Astrocyte (in vitro differentiated cells and primary cell): Measurements from ENCODE around the gene ABHD17A. TPM values are rescaled to one million over a fixed set of nuclear protein-coding genes. Genes with fewer than 3 reads are reported as not detected.

Experiments used
- DNase-seq: peaks from one replicate; pipeline ENCODE4 v3.0.0-alpha.2; 2010; ENCODE audit warnings: low read depth
- FAIRE-seq: peaks from 2 replicates; lab custom pipeline; 2011; peaks lifted over from hg19 to GRCh38; lab: Jason Lieb, UNC
- H2AFZ ChIP-seq: 2 replicates; pipeline ENCODE4 v1.6.0; 2012; ENCODE audit warnings: low read depth, low read length, inconsistent platforms
- H3K27ac ChIP-seq: 2 replicates; pipeline ENCODE4 v1.5.1; 2011; ENCODE audit warnings: low read depth, low read length, inconsistent platforms
- H3K27me3 ChIP-seq: 2 replicates; pipeline ENCODE4 v1.6.0; 2011; ENCODE audit warnings: low read length, inconsistent platforms; ENCODE audit not compliant: insufficient read depth
- H3K36me3 ChIP-seq: 2 replicates; pipeline ENCODE4 v1.5.1; 2011; ENCODE audit warnings: low read length, inconsistent platforms; ENCODE audit not compliant: insufficient read depth
- H3K4me1 ChIP-seq: 2 replicates; pipeline ENCODE4 v1.5.1; 2011; ENCODE audit warnings: low read length, inconsistent platforms; ENCODE audit not compliant: insufficient read depth
- H3K4me2 ChIP-seq: 2 replicates; pipeline ENCODE4 v1.6.0; 2012; ENCODE audit warnings: low read length, inconsistent platforms
- H3K4me3 ChIP-seq: 2 replicates; pipeline ENCODE4 v1.5.1; 2011; ENCODE audit warnings: low read depth, mild to moderate bottlenecking, low read length, inconsistent platforms; ENCODE audit not compliant: insufficient read depth
- H3K79me2 ChIP-seq: 2 replicates; pipeline ENCODE4 v1.6.0; 2012; ENCODE audit warnings: mild to moderate bottlenecking, low read length, inconsistent platforms; ENCODE audit not compliant: insufficient read depth
- H3K9ac ChIP-seq: 2 replicates; pipeline ENCODE4 v1.6.0; 2012; ENCODE audit warnings: mild to moderate bottlenecking, low read length, inconsistent platforms
- H3K9me3 ChIP-seq: 2 replicates; pipeline ENCODE4 v1.5.1; 2012; ENCODE audit warnings: low read depth, mild to moderate bottlenecking, low read length, inconsistent platforms; ENCODE audit not compliant: insufficient read depth
- H4K20me1 ChIP-seq: 2 replicates; pipeline ENCODE4 v1.6.0; 2012; ENCODE audit warnings: low read length, inconsistent platforms; ENCODE audit not compliant: insufficient read depth
- H3K27ac Mint-ChIP-seq: one replicate; pipeline ENCODE4 v1.8.0; 2021; ENCODE audit warnings: mild to moderate bottlenecking, mixed read lengths; ENCODE audit not compliant: unreplicated experiment
- H3K27me3 Mint-ChIP-seq: one replicate; pipeline ENCODE4 v1.8.0; 2021; ENCODE audit warnings: low read depth, mixed read lengths; ENCODE audit not compliant: unreplicated experiment
- H3K36me3 Mint-ChIP-seq: one replicate; pipeline ENCODE4 v1.8.0; 2021; ENCODE audit warnings: low read depth, mixed read lengths; ENCODE audit not compliant: unreplicated experiment
- H3K4me1 Mint-ChIP-seq: one replicate; pipeline ENCODE4 v1.8.0; 2021; ENCODE audit warnings: low read depth, mixed read lengths; ENCODE audit not compliant: unreplicated experiment
- H3K4me3 Mint-ChIP-seq: one replicate; pipeline ENCODE4 v1.8.0; 2021; ENCODE audit warnings: mild to moderate bottlenecking, moderate library complexity, mixed read lengths; ENCODE audit not compliant: unreplicated experiment
- H3K9me3 Mint-ChIP-seq: one replicate; pipeline ENCODE4 v1.8.0; 2021; ENCODE audit warnings: mild to moderate bottlenecking, mixed read lengths; ENCODE audit not compliant: unreplicated experiment
- CTCF ChIP-seq: IDR thresholded peaks from 2 replicates; pipeline ENCODE4 v1.5.1; 2011; ENCODE audit warnings: low read depth, mild to moderate bottlenecking, inconsistent platforms, low read length, moderate library complexity; ENCODE audit not compliant: insufficient read depth
- EZH2 ChIP-seq: IDR thresholded peaks from 2 replicates; pipeline ENCODE4 v1.6.1; 2012; ENCODE audit warnings: mild to moderate bottlenecking, low read length, inconsistent platforms; ENCODE audit not compliant: insufficient read depth
- total RNA-seq: library from RNA; stranded (reverse); gene quantifications from 2 replicates; pipeline ENCODE4 v1.2.1, GENCODE V29; 2021

Gene ABHD17A
- total RNA-seq, 1 donor from 2014 or later: 56.7 TPM

DNA sequence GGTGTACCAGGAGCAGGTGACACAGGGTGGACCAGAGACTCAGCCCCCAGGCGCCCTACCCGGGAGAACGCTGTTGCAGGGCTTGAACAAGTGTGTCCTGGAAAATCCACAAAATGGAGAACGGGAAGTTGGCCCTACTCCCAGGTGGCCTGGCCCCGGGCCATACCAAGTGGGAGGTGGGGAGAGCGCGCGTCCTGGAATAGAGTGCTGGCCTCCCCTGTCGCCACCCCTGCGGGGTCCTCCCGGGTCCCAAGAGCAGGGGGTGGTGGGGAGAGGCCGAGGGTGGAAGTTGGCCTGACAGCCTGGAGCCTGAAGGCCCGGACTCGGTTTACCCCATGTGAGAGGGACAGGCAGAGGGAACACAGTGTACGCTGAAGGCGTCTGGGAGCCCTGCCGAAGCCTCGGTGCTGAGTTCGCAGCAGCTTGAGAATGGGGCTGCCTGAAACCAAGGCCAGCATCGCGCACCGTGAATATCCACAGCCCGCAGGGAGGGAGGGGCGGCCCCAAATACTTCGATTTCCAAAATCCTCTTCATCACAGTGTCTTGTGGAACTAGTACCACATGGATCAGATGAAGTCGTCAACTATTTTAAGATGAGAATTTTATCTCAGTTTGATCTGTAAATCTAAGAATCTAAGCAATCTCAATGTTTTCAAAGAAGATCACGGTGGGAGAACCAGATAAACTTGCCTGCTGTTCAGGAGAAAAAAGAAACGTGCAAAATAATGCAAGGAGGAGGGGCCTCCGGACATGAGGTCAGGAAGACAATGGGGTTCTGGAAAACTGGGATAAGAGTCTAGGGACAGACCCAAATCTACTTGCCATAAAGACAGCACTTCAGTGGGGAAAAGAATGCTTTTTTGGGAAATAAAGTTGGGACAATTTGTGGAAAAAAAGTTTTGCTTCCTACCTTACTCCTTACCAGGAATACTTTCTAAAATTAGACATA, 11.5 kb downstream of the ABHD17A start:
- peaks cover 30% of the 10 kb centered on the region for H4K20me1 ChIP-seq
- Mint-ChIP-seq H3K9me3 (no peaks in the 10 kb centered on the region), H3K36me3 (no peaks in the 10 kb centered on the region), H3K4me3 (peak overlapping the region; percentile 97), H3K4me1 (peaks cover 7% of the 10 kb centered on the region), H3K27me3 (no peaks in the 10 kb centered on the region), H3K27ac (no peak overlapping the region)
- no peaks in the 10 kb centered on the region for H3K36me3 ChIP-seq
- no peaks in the 10 kb centered on the region for H3K27me3 ChIP-seq
- peak overlapping the region; percentile 29 for H3K4me3 ChIP-seq
- no peak for DNase-seq
- FAIRE-seq: no peak
- peak overlapping the region; percentile 44 for H3K9ac ChIP-seq
- H3K27ac ChIP-seq: peak overlapping the region; percentile 23
- no peak overlapping the region for H2AFZ ChIP-seq
- H3K4me1 ChIP-seq: peaks cover 25% of the 10 kb centered on the region
- no peaks in the 10 kb centered on the region for H3K9me3 ChIP-seq
- peak overlapping the region; percentile 90 for H3K4me2 ChIP-seq
- TF ChIP-seq EZH2 (no peak), CTCF (no peak)
- peaks cover 61% of the 10 kb centered on the region for H3K79me2 ChIP-seq

DNA sequence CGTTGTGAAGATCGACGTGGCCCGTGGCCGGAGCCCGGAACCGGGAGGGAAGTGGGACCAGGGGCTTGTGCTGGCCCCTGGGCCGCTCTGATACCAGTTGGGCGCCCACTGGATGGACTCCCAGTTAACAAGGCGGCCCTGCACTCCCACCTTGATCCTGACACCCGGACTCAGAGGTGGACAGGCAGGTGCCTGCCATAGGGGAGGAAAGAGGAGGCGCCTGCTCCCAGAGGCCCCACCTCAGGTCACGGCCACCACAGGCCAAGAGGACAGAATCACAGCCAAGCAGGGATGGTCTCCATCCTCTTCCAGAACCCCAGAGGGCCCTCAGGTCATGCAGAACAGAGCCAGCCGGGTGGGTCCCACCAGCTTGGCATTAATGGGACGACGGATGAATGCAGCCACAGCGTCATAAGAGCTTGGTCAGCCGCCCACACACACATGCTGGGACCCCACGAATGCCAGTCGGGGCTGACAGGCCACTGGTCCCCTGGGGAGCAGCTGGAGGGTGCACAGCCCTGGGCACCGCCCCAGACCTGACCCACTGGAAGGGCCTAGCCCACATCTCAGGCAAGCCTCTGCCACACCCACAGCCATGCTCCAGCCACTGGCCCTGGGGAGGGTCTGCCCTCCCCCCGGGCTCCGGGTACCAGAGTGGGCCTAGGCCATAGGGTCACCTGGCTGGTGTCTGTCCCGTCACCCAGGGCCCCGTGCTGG, 12.3 kb downstream of the ABHD17A start:
- Histone ChIP-seq H3K79me2 (peaks cover 61% of the 10 kb centered on the region), H3K4me1 (peaks cover 25% of the 10 kb centered on the region), H3K4me3 (no peak overlapping the region), H2AFZ (no peak overlapping the region), H3K4me2 (peak overlapping the region; percentile 90), H3K9ac (peak overlapping the region; percentile 44), H3K27ac (peak overlapping the region; percentile 2), H3K9me3 (no peaks in the 10 kb centered on the region), H4K20me1 (peaks cover 30% of the 10 kb centered on the region), H3K27me3 (no peaks in the 10 kb centered on the region), H3K36me3 (no peaks in the 10 kb centered on the region)
- no peak overlapping the region for H3K27ac Mint-ChIP-seq
- no peak for TF ChIP-seq CTCF
- H3K27me3 Mint-ChIP-seq: no peaks in the 10 kb centered on the region
- peaks cover 7% of the 10 kb centered on the region for H3K4me1 Mint-ChIP-seq
- no peaks in the 10 kb centered on the region for H3K9me3 Mint-ChIP-seq
- no peaks in the 10 kb centered on the region for H3K36me3 Mint-ChIP-seq
- DNase-seq (no peak), FAIRE-seq (no peak)
- no peak overlapping the region for H3K4me3 Mint-ChIP-seq
